ENCODE measurements around the gene C16orf74. TPM values are rescaled to one million over a fixed set of nuclear protein-coding genes. Genes with fewer than 3 reads are reported as not detected.

C16orf74 gene
- 0.30 TPM for total RNA-seq

DNA sequence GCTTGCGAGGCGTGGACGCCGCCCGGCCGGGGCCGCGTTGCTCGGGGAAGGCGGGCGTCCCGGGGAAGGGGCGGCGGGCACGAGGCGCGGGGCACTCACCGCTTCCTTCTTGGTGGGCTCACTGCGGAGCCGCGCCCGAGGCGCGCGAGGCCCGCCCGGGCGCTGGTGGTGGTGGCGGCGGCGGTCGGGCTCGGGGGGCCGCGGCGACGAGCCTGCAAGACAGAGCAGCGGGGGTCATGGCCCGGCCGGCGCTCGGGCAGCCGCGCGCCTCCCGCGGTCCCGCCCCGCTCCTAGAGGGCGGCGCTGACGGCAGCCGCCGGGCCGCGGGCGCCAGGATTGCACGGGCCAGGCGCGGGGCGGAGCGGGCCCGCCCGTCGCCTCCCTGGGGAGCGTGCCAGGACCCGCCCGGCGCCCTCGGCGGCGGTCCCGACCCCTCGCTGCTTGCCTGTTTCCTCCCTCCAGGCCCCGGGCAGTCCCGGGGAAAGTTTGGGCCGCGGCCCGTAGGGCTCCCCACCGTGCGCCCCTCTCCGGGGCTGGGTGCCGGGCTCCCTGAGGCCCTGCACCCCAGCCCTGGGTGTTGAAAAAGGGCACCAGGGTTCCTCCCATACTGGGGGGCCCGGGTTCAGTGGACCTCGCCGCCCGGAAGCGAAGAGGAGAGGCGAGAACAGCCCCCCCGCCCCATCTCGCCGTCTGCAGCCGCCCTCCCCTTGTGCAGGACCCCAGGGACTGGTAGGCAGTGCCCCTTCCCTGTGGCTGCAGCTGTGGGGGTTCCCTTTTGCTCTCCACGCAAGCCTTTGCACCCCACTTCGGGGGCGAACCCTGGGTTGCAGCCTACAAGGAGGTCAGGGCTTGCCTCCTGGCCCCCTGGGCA is at the start of gene C16orf74:
C16orf74 (minus strand) TSS at position 270 of the 871 bp plus-strand sequence. CDS start 15,879 bp downstream, outside the sequence.
- DNase-seq (ENCODE audit: low spot score) = peak; percentile 74

GRCh38 chr16:85800321-85800669 is 49.4 kb upstream of the C16orf74 start:
- ATAC-seq (no peak), DNase-seq (ENCODE audit: low spot score) (no peak)

More for the DNA sequence above, at the start of gene C16orf74:
- ATAC-seq = peak; percentile 94

GRCh38 chr16:85799497-85800320 is 48.8 kb upstream of the C16orf74 start, which contains the start of the genes COX4I1 and EMC8:
COX4I1 (plus strand) TSS chr16:85799695; CDS start chr16:85801206, 1,511 bp downstream.
EMC8 (minus strand) TSS chr16:85799544; CDS start chr16:85799295, 249 bp downstream.
- peak; percentile 98 for ATAC-seq
- DNase-seq (ENCODE audit: low spot score) = peak; percentile 97

- DNase-seq (ENCODE audit: low spot score) (peak; percentile 54), ATAC-seq (peak; percentile 45)
Observed at GRCh38 chr16:85798901-85799496, 48.1 kb upstream of the C16orf74 start.

GRCh38 chr16:85798283-85798776 is 47.4 kb upstream of the C16orf74 start:
- ATAC-seq (no peak), DNase-seq (ENCODE audit: low spot score) (no peak)

GRCh38 chr16:85796599-85796998 is 45.7 kb upstream of the C16orf74 start:
- no peak for ATAC-seq
- DNase-seq (ENCODE audit: low spot score) = no peak

- ATAC-seq (no peak), DNase-seq (ENCODE audit: low spot score) (no peak)
Observed at GRCh38 chr16:85796152-85796551, 45.3 kb upstream of the C16orf74 start.

GRCh38 chr16:85794696-85795095 is 43.8 kb upstream of the C16orf74 start:
- DNase-seq (ENCODE audit: low spot score) = no peak
- ATAC-seq = no peak

DNA sequence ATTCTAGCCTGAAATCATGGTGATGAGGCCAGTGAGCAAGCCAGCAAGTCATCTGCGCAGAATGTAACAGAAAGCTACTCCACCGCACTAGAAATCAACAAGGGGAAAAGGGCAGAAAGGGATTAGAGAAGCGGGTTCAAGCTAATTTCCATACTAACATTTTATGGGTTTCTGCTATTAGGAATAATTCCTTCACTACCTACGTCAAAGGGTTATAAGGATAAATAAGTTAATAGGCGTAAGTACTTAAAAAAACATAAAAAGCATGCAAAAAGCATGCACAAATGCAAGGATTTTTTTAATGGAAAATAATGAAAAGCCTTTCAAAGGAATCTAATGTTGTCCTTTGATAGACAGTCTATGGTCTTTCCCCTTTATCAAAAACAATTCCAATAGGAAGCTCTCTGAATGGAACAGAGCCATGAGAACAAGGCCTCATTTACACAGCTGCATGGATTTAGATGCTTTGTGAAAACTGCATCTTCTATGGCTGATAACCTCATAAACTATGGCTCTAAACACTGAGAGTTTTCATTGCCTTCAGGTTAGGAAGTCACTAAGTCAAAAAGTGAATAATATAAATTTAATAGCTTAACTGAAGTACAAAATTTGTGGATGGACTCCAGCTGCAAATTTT is 42.9 kb upstream of the C16orf74 start:
- DNase-seq (ENCODE audit: low spot score) = no peak
- ATAC-seq = no peak

DNA sequence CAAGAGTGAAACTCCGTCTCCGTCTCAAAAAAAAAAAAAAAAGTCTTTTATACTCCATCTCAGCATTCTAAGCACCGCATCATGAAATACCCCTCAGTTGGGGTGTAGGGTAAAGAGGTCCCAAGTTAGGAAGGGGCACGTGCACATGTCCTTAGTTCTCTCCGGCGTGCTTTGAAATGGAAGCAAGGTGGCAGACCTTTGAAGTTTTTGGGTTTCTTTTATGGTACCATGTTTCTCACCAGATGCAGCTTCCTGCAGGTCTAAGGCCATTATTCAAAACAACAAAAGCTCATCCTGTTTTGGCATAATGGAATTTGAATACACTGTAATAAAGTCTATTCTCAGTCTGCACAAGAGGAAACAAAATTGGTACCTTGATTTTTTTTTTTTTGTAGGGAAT is 38.9 kb upstream of the C16orf74 start:
- no peak for ATAC-seq
- no peak for DNase-seq (ENCODE audit: low spot score)

DNA sequence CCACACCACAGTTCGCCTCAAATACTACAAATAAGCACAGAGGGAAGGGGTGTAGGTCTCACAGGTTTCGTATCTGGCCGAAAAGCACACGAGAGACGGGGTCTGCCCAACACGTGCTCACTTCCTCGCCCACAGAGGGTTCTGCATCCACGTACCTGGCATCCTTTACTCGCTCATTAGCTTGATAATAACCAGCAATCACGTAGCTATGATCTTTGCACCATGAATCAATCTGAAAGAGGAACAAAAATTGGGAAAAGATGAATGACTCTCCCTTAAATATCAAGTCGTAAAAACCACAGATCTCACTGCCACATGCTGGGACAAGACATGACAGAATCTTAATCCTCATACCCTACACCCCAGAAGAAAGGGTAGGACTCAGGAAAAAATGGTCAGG is 37.9 kb upstream of the C16orf74 start:
- DNase-seq (ENCODE audit: low spot score) (no peak), ATAC-seq (no peak)

DNA sequence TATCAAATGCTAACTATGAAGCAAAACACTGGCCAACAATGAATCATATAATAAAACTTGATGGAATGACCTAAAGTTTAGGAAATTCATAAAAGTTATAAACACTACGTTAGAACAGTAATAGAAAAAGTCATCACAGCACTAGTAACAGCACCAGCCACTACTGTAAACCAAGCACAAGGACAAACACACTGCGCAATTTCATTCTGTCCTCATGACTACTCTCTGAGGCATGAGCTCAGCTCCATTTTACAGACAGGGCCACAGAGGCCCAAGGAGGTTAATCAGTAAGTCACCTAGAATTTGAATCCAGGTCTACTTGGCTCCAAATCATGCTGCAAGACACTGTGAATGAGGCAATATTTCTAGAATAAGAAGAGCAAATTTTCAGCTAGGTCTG is 35.0 kb upstream of the C16orf74 start:
- no peak for DNase-seq (ENCODE audit: low spot score)
- no peak for ATAC-seq

DNA sequence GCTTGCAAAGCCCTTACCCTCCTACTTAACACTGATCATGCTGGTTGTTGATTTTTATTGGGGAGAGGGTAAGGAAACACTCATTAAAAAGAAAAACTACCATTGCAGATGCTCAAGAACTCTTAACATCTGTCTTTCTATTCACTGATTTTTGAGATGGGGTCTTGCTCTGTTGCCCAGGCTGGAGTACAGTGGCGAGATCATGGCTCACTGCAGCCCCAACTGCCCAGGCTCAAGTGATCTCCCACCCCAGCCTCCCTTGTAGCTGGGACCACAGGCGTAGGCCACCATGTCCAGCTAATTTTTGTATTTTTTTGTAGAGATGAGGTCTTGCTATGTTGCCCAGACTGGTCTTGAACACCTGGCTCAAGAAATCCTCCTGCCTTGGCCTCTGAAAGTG is 33.9 kb upstream of the C16orf74 start:
- DNase-seq (ENCODE audit: low spot score) = no peak
- no peak for ATAC-seq

DNA sequence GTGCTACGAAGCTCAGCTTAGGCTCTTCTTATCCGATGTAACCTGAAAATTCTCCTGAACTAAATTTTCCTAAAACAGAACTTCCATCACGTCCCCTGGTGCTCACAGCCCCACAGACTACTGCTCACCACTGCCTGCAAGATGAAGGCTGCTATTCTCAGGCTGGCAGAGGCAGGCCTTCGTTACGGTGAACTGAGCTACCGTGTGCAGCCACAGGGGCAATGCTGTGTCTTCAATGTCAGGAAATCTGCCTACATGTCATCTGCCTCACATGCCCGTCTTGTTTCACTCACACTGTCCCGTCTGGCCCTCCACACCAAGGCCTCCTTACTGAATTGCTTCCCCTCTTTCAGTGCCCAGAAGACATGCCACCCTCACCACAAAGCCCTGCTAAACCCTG is 32.5 kb upstream of the C16orf74 start:
- no peak for DNase-seq (ENCODE audit: low spot score)

DNA sequence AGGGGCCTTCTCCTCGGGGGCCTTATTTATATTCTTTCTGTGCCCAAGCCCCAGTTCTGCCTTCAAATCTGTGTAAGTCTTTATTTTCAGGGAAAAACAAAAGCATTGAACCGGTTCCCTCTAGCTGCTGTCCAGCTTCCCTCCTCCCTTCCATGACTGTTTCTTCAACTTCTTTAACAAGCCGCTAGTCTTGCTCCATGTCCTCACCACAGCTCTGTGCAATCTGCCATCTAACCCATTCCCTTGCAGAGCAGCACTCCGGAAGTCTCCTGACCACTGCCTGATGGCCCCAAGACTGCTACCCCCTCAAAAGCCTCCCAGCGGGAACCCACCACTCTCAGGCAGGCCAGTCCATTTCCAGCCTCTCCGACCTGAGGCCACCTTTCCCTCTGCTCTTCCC is 31.6 kb upstream of the C16orf74 start:
- DNase-seq (ENCODE audit: low spot score) (no peak), ATAC-seq (peak; percentile 5)

More for the DNA sequence above, 32.5 kb upstream of the C16orf74 start:
- ATAC-seq = no peak

DNA sequence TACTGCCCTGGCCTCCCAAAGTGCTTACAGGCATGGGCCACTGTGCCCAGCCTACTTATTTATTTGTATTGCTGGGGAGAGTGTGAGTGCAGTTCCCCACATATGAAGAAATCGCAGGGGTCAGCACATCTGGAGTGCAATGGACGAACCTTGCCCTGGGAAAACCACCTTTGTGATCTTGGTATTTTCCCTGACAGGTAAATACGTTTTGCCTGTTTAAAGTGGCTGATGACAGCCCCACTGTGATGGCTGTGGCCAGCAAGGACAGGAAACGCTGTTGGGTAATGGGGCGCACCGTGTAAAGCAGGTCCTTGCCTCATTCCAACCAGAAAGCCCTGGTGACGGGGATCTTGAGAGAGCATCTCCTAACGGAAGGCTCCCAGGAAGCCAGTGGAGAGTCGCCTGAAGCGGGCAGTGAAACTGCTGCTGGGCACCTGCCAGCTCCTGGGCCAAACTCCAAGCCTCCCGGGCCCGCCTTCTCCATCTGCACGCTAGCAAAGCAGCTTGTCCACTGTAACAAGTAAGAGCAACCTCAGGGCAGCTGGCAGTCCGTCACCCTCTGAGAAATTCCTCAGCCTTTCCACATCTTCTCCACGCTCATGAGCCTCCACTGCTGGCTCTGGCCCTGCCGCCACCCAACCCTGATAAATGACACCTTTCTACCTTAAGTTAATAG is 30.9 kb upstream of the C16orf74 start:
- peak; percentile 93 for ATAC-seq
- peak; percentile 85 for DNase-seq (ENCODE audit: low spot score)

DNA sequence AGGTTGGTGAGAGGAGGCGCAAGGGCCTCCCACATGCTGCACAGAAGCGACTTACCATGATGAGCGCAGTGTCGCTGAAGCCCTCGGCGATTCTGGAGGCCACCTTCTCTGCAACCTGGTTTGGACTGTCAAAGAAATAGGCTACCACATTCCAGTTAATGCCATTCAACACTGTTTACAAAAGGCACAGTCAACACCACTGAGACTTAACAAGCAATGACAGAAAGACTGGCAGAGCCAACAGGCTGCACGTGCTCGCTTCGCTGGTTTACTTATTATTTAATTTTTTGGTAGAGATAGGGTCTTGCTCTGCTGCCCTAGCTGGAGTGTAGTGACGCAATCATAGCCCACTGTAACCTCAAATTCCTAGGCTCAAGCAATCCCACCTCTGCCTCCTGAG is 30.3 kb upstream of the C16orf74 start:
- DNase-seq (ENCODE audit: low spot score) (no peak), ATAC-seq (no peak)

DNA sequence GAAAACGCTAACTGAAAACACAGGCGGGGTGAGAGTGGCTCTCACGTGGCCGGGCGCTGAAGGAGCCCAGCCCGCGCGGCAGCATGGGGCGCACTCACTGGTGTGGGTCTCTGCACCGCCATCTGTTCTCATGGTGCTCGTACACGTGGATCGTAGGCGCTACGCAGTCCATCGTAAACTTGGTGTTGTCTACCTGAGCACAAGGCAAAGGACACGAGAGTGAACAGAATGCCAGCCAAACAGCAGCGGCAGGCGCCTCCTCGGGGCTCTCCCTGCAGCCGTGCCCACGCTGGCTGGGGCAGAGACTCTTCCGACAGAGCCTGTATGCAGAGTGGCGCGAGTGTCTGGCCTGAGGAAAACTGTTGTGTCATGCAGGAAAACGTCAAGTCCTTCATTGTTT is 29.4 kb upstream of the C16orf74 start:
- ATAC-seq (no peak), DNase-seq (ENCODE audit: low spot score) (no peak)

- DNase-seq (ENCODE audit: low spot score) = no peak
- no peak for ATAC-seq
Observed at GRCh38 chr16:85778873-85779272, 28.0 kb upstream of the C16orf74 start.
